Measurements from ENCODE around the gene KIF3B. TPM values are rescaled to one million over a fixed set of nuclear protein-coding genes. Genes with fewer than 3 reads are reported as not detected.
A peak's percentile ranks its signal among the peaks of the same experiment; 100 is the strongest.

KIF3B gene
- total RNA-seq, 1 donor from 2014 or later: 9.9 TPM

DNA sequence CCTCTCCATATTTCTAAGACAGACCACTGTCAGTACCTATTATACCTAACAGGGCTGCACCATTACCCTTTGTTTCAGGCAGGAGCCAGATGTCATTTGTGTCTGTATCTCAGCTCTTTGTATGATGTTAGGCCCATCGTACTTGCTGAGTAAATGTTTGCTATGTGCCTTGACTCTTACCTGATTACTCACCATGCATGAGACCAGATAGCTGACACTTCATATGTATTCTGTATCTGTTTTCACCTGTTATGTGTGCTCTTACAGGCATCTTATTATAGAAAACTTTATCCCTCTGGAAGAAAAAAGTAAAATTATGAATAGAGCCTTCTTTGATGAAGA is 49.0 kb downstream of the KIF3B start:
- no peak overlapping the region for H3K27ac ChIP-seq (replicated peaks)
- peaks cover 16% of the 10 kb centered on the region for H3K4me1 ChIP-seq
- DNase-seq: no peak
- no peak for TF ChIP-seq CTCF (IDR thresholded peaks at IDR 0.05; ENCODE audit: borderline replicate concordance)
- no peaks in the 10 kb centered on the region for H3K9me3 ChIP-seq (replicated peaks)
- no peaks in the 10 kb centered on the region for H3K27me3 ChIP-seq (ENCODE audit: low read depth)
- H3K36me3 ChIP-seq: peaks cover 43% of the 10 kb centered on the region
- no peak overlapping the region for H3K4me3 ChIP-seq
- intact Hi-C loops (cut with micrococcal nuclease): no loop called here

DNA sequence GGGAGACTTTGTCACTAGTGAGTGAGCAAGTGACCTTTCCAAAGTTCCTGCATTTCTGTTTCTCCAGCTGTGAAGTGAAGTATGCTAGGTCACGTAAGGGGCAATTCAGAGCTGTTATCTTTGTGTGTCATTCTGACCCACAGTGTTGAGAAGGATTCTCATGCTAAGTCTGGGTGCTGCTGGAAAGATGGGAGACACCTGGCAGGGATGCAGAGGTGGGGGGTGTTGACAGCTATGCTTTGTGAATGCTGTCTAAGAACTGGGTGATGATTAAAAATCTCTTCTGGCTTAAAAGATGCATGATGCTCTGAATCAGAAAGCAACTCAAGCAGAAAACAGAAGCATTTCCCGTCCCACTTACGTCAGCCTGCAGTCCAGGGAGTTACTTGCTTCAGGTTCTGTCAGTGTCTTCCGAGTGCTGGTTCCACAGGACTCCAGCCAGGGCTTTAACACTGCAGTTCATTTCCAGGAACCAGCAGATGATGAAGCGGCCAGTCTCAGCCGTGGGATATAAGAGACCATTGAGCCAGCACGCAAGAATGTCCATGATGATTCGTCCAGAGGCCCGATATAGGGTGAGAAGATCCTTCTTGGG is 49.7 kb downstream of the KIF3B start:
- Histone ChIP-seq H3K4me3 (no peak overlapping the region), H3K36me3 (peaks cover 51% of the 10 kb centered on the region), H3K9me3 (replicated peaks) (no peaks in the 10 kb centered on the region), H3K27ac (replicated peaks) (no peak overlapping the region), H3K4me1 (peaks cover 23% of the 10 kb centered on the region), H3K27me3 (ENCODE audit: low read depth) (no peaks in the 10 kb centered on the region)
- intact Hi-C loops (cut with micrococcal nuclease): no loop called here
- TF ChIP-seq CTCF (IDR thresholded peaks at IDR 0.05; ENCODE audit: borderline replicate concordance): no peak
- no peak for DNase-seq

DNA sequence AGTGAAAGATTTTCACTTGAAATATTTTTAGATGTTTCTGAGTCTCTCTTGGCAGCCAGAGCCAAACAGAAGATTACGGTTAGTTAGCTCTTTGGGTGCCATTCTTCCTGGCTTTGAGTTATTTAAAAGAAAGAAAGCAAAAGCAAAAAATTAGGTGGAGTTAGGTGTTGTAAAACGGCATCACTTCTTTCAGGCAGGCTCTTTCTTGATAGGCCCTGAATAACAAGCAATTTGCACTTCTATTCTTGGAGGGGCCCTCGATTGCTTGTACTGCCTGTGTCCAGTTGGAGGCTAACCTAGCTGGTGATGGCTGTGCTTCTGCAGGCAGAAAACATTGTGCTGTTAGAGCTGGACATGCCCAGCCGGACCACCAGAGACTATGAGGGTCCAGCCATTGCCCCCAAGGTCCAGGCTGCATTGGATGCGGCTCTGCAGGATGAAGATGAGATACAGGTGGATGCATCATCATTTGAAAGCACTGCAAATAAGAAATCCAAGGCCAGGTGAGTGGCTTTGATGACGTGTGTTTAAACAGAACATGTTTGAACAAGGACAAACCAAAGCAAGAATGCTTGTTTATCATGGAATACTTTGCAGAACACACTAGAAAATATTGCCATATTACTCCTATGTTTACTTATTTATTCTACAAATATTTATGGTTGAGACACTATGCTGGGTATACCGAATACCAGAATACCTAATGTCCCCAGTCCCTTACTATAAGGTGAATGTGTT is 52.5 kb downstream of the KIF3B start:
- intact Hi-C loops (cut with micrococcal nuclease): no loop called here
- Histone ChIP-seq H3K27me3 (ENCODE audit: low read depth) (no peaks in the 10 kb centered on the region), H3K4me1 (peaks cover 51% of the 10 kb centered on the region), H3K4me3 (no peak overlapping the region), H3K36me3 (peaks cover 53% of the 10 kb centered on the region), H3K27ac (replicated peaks) (peak overlapping the region; percentile 66), H3K9me3 (replicated peaks) (no peaks in the 10 kb centered on the region)
- no peak for TF ChIP-seq CTCF (IDR thresholded peaks at IDR 0.05; ENCODE audit: borderline replicate concordance)
- DNase-seq: no peak

DNA sequence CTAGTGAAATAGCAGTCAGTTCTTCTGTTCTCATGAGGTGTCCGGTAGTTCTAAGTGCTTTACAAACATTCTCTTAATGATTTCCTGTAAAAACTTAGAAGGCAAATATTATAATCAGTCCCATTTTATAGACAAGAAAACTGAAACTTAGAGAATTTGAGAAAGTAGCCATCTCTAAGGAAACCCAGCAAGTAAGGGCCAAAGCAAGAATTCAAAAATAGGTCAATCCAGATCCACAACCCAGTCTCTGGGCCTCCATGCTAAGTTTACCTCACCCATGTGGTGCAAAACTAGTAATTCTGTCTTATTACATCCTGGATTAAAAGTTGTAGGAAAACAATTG is 53.1 kb downstream of the KIF3B start:
- peaks cover 54% of the 10 kb centered on the region for H3K4me1 ChIP-seq
- H3K27me3 ChIP-seq (ENCODE audit: low read depth): no peaks in the 10 kb centered on the region
- DNase-seq: no peak
- intact Hi-C loops (cut with micrococcal nuclease): no loop called here
- TF ChIP-seq CTCF (IDR thresholded peaks at IDR 0.05; ENCODE audit: borderline replicate concordance): no peak
- peaks cover 53% of the 10 kb centered on the region for H3K36me3 ChIP-seq
- no peaks in the 10 kb centered on the region for H3K9me3 ChIP-seq (replicated peaks)
- H3K4me3 ChIP-seq: no peak overlapping the region
- peak overlapping the region; percentile 66 for H3K27ac ChIP-seq (replicated peaks)

DNA sequence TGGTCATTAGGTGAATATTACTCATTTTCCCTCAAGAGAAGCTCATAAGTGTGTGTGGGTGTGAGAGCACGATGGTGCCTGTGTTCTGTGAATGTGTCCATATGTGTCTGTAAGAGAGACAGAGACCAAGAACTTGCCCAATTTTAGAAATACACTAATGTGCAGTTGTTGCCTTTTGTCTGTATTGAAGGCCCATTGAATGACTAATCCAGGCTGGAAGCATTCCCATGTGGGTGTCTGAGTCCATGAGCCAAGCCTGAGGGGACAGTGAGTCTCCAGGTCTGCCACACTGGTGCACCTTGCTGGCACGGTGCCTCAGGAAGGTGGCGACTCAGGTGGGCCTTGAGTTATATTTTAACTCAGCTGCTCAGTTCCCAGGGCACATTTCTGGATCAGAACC is 55.2 kb downstream of the KIF3B start:
- no peaks in the 10 kb centered on the region for H3K27me3 ChIP-seq (ENCODE audit: low read depth)
- no peak for DNase-seq
- H3K4me3 ChIP-seq: no peak overlapping the region
- TF ChIP-seq CTCF (IDR thresholded peaks at IDR 0.05; ENCODE audit: borderline replicate concordance): no peak
- H3K4me1 ChIP-seq: peaks cover 62% of the 10 kb centered on the region
- peak overlapping the region; percentile 83 for H3K27ac ChIP-seq (replicated peaks)
- no peaks in the 10 kb centered on the region for H3K9me3 ChIP-seq (replicated peaks)
- intact Hi-C loops (cut with micrococcal nuclease): no loop called here
- H3K36me3 ChIP-seq: peaks cover 43% of the 10 kb centered on the region

Measured in left ventricle myocardium inferior (tissue), 1 donor.